GM12865 (cell line): ENCODE measurements around the gene DTNBP1.

ENCODE experiments used
- DNase-seq: peaks from one replicate; pipeline ENCODE4 v3.0.0; 2010; ENCODE audit warnings: low read depth
- H3K4me3 ChIP-seq: 2 replicates; pipeline ENCODE4 v1.5.1; 2011; ENCODE audit warnings: mild to moderate bottlenecking, low read depth, low read length, control low read depth
- TF ChIP-seq, protein P1 (sequence below): IDR thresholded peaks from 2 replicates; pipeline ENCODE4 v1.5.1; 2011; ENCODE audit warnings: low read length, control low read depth, low read depth, inconsistent platforms; ENCODE audit not compliant: insufficient read depth; ENCODE audit errors: missing control alignments

DTNBP1 gene

DNA sequence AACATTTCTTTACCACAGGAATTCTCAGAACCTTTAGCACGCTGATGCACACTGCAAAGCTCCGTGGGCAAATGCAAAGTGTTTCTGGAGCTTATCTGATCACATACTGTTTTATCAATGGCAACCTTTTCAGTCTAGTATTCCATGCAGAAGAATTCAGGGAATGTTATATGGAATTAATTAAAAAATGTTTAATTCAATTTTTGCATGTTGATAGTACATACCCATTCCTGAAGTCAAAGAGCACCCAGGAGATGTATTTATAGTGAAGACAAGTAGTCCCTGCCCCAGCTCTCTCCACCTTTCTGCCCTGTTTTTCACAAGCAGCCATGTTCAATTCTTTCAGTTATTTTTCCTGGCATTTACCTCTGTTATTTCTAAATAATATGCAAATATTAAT is 55.2 kb downstream of the DTNBP1 start:
- no peak for DNase-seq
- TF ChIP-seq, protein P1, sequence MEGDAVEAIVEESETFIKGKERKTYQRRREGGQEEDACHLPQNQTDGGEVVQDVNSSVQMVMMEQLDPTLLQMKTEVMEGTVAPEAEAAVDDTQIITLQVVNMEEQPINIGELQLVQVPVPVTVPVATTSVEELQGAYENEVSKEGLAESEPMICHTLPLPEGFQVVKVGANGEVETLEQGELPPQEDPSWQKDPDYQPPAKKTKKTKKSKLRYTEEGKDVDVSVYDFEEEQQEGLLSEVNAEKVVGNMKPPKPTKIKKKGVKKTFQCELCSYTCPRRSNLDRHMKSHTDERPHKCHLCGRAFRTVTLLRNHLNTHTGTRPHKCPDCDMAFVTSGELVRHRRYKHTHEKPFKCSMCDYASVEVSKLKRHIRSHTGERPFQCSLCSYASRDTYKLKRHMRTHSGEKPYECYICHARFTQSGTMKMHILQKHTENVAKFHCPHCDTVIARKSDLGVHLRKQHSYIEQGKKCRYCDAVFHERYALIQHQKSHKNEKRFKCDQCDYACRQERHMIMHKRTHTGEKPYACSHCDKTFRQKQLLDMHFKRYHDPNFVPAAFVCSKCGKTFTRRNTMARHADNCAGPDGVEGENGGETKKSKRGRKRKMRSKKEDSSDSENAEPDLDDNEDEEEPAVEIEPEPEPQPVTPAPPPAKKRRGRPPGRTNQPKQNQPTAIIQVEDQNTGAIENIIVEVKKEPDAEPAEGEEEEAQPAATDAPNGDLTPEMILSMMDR: no peak
- H3K4me3 ChIP-seq: no peak overlapping the region

DNA sequence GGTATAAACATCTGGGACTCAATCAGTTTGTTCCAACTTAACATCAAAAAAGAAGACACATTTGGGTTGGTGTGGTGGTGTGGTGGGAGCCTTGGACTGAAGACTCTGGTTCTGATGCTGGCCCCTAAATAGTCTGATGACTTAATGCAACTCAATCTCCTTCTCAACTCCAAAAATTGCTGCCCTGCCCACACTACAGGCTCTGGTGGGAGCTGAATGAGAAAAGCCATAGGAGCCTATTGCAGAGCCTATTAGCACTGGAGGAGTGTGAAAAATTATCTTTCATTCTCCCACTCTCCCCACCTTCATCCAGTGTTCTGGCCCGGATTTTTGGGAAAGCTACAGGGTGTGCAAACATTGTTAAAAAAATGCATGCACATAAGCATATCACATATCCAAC is 56.5 kb downstream of the DTNBP1 start:
- H3K4me3 ChIP-seq: no peak overlapping the region
- no peak for DNase-seq
- TF ChIP-seq, protein P1: no peak

DNA sequence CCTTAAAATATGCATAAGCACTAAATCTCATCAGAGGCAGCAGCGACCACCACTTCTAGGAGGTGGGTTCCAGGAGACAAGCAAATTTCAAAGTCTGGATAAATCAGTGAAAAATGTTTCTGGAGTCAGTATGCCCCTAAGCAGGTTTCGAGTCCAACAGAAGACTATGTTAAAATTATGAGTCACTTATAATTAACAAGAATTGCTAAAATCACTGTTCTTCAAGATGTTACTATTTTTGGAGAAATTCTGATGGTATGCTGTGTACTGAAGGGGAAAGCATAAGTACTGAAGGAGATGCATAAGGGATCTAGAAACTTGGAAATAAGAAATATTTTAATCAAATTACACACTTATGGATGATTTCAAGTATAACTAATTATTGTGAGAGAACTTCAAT is 58.0 kb downstream of the DTNBP1 start:
- TF ChIP-seq, protein P1: no peak
- H3K4me3 ChIP-seq: no peak overlapping the region
- DNase-seq: no peak

DNA sequence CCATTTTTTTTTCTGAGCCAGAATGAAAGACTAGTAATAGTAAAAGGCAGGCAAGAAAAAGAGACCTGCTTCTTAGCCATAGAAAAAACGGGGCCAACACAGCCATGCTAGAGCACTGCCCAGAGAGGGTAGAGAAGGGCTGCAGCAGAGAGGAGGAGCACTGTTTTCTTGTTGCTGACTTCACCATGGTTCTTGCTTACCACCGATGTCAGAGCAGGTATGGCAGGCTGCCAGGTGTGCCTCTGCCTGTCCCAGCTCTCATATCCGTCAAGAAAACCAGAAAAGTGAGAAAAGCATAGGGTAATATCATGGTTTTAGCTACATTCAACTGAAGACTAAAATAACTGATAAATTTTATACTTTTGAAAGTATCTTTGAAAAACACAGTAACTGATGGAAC is 60.7 kb downstream of the DTNBP1 start:
- TF ChIP-seq, protein P1: no peak
- no peak for DNase-seq
- H3K4me3 ChIP-seq: no peak overlapping the region

DNA sequence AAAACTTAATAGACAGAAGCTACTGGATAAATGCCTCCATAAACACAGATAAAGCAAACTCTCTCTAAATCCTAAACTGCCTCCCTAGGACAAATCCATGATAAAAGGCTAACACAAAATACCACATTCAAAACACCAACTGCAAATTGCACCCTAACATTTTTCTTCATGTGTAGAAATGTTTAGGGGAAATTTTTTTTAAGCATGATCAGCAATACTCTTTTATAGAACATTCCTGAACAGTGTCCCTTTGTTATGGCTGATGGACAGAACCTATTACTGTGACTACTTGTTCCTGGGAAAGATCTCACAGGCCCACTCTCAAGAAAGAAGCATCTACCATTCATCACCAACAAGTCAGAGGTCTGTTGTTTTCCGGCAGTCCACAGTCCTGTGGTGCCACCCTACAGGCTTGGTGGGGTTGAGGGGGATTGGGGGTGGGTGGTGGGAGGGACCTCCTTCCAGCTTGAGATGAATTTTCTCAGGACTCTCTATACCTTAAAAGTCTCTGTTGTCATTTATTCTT is 64.5 kb downstream of the DTNBP1 start:
- TF ChIP-seq, protein P1: no peak
- DNase-seq: no peak
- H3K4me3 ChIP-seq: no peak overlapping the region

DNA sequence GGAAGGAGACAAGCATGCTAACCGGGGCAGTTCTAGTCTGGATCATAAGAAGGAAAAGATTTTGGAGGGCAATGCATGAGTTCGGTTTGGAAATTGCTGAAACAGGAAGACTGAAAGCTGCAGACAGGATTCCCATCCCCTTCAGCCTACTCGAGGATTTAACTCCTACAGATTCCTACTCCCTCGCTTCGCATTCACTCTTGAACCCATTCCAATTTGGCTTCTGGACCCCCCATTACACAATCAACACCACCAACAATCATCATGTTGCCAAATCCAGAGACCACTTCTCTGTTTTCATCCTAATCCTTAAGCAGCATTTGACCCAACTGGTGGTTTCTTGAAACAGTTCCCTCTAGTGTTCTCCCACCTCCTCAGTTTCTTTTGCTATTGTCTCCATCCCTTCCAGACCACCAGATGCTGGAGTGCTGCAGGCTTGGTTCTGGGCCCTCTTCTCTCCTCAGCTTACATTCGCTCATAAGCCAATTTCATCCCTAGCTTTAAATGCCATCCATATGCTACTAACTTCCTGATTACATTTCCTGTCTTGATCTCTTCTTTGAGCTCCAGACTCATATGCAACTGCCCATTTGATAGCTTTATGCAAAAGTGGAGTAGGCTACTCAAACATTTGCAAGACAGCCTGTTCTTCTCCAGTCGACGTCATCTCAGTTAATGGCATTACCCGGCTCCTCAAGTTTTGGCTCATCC is 66.5 kb downstream of the DTNBP1 start:
- no peak overlapping the region for H3K4me3 ChIP-seq
- TF ChIP-seq, protein P1: no peak
- DNase-seq: no peak
